ENCODE data around the gene A4GNT.
"Not testable (repeated sequence)": the region's sequence is repeated elsewhere in the genome, so short reads cannot be mapped to it uniquely, and the experiment has no call there.

A4GNT gene

GRCh38 chr3:138112362-138112761, 19.8 kb downstream of the A4GNT start:
- Histone ChIP-seq H3K4me1 (ENCODE audit: control extremely low read depth in 1 of 4, control insufficient read depth in 4 of 4, insufficient read depth in 4 of 4, low read length in 3 of 4) (peaks cover 0 to 15% (median 4%) of the 10 kb centered on the region in 4 experiments), H3K36me3 (ENCODE audit: control insufficient read depth in 4 of 4, insufficient read depth in 4 of 4, low read length in 3 of 4) (no peaks in the 10 kb centered on the region), H3K27me3 (replicated peaks in 2 of 5; ENCODE audit: control insufficient read depth in 4 of 5, insufficient read depth in 5 of 5, low read length in 4 of 5) (peaks cover 0 to 2% (median 0%) of the 10 kb centered on the region in 5 experiments), H3K27ac (ENCODE audit: insufficient read depth in 1 of 2, low read depth in 1 of 2, low read length in 2 of 2, poor library complexity in 1 of 2, severe bottlenecking in 2 of 2) (no peak overlapping the region), H3K4me3 (ENCODE audit: control insufficient read depth in 1 of 7, extremely low read depth in 1 of 7, insufficient read depth in 4 of 7, low read depth in 2 of 7, low read length in 6 of 7) (no peak overlapping the region), H3K9me3 (ENCODE audit: control extremely low read depth in 1 of 5, control insufficient read depth in 4 of 5, insufficient read depth in 2 of 5, low read depth in 1 of 5, low read length in 4 of 5) (no peaks in the 10 kb centered on the region)
- DNase-seq = no peak
- 100% methylated on average over 8 of the region's 8 CpGs for WGBS (ENCODE audit: insufficient coverage)
- CTCF ChIA-PET = interaction anchor here (1.6 kb wide), 1 partner anchor 11 kb away, joined by 4 read pairs; no protein-coding TSS in a partner anchor
- POLR2A ChIA-PET = no interaction called here

- Histone ChIP-seq H3K9me3 (ENCODE audit: control extremely low read depth in 1 of 5, control insufficient read depth in 4 of 5, insufficient read depth in 2 of 5, low read depth in 1 of 5, low read length in 4 of 5) (no peaks in the 10 kb centered on the region), H3K36me3 (ENCODE audit: control insufficient read depth in 4 of 4, insufficient read depth in 4 of 4, low read length in 3 of 4) (peaks cover 0 to 5% (median 2%) of the 10 kb centered on the region in 4 experiments), H3K4me1 (ENCODE audit: control extremely low read depth in 1 of 4, control insufficient read depth in 4 of 4, insufficient read depth in 4 of 4, low read length in 3 of 4) (no peaks in the 10 kb centered on the region), H3K27me3 (replicated peaks in 2 of 5; ENCODE audit: control insufficient read depth in 4 of 5, insufficient read depth in 5 of 5, low read length in 4 of 5) (no peaks in the 10 kb centered on the region), H3K4me3 (ENCODE audit: control insufficient read depth in 1 of 7, extremely low read depth in 1 of 7, insufficient read depth in 4 of 7, low read depth in 2 of 7, low read length in 6 of 7) (no peak overlapping the region), H3K27ac (ENCODE audit: insufficient read depth in 1 of 2, low read depth in 1 of 2, low read length in 2 of 2, poor library complexity in 1 of 2, severe bottlenecking in 2 of 2) (no peak overlapping the region)
- DNase-seq = no peak
- POLR2A ChIA-PET = no interaction called here
- CTCF ChIA-PET = interaction anchor here (1.6 kb wide), 1 partner anchor 10 kb away, joined by 4 read pairs; the partner anchor contains the start of gene DZIP1L
- WGBS (ENCODE audit: insufficient coverage) = no CpG with 5 or more reads among the region's 1 CpG
Observed at GRCh38 chr3:138105598-138105997, 26.6 kb downstream of the A4GNT start.

GRCh38 chr3:138103466-138103865, 28.7 kb downstream of the A4GNT start:
- Histone ChIP-seq H3K9me3 (ENCODE audit: control extremely low read depth in 1 of 5, control insufficient read depth in 4 of 5, insufficient read depth in 2 of 5, low read depth in 1 of 5, low read length in 4 of 5) (no peaks in the 10 kb centered on the region), H3K27me3 (replicated peaks in 2 of 5; ENCODE audit: control insufficient read depth in 4 of 5, insufficient read depth in 5 of 5, low read length in 4 of 5) (no peaks in the 10 kb centered on the region), H3K4me3 (ENCODE audit: control insufficient read depth in 1 of 7, extremely low read depth in 1 of 7, insufficient read depth in 4 of 7, low read depth in 2 of 7, low read length in 6 of 7) (no peak overlapping the region), H3K4me1 (ENCODE audit: control extremely low read depth in 1 of 4, control insufficient read depth in 4 of 4, insufficient read depth in 4 of 4, low read length in 3 of 4) (no peaks in the 10 kb centered on the region), H3K27ac (ENCODE audit: insufficient read depth in 1 of 2, low read depth in 1 of 2, low read length in 2 of 2, poor library complexity in 1 of 2, severe bottlenecking in 2 of 2) (no peak overlapping the region), H3K36me3 (ENCODE audit: control insufficient read depth in 4 of 4, insufficient read depth in 4 of 4, low read length in 3 of 4) (peaks cover 0 to 7% (median 3%) of the 10 kb centered on the region in 4 experiments)
- WGBS (ENCODE audit: insufficient coverage) = 99% methylated on average over 19 of the region's 19 CpGs
- POLR2A ChIA-PET = no interaction called here
- DNase-seq = no peak
- CTCF ChIA-PET = interaction anchor here (2.0 kb wide), 1 partner anchor 10 kb away, joined by 7 read pairs; no protein-coding TSS in a partner anchor

GRCh38 chr3:138101351-138101940, 30.7 kb downstream of the A4GNT start:
- H3K4me3 ChIP-seq (ENCODE audit: control insufficient read depth in 1 of 7, extremely low read depth in 1 of 7, insufficient read depth in 4 of 7, low read depth in 2 of 7, low read length in 6 of 7); H3K9me3 ChIP-seq (ENCODE audit: control extremely low read depth in 1 of 5, control insufficient read depth in 4 of 5, insufficient read depth in 2 of 5, low read depth in 1 of 5, low read length in 4 of 5); DNase-seq; POLR2A ChIA-PET; H3K36me3 ChIP-seq (ENCODE audit: control insufficient read depth in 4 of 4, insufficient read depth in 4 of 4, low read length in 3 of 4); H3K4me1 ChIP-seq (ENCODE audit: control extremely low read depth in 1 of 4, control insufficient read depth in 4 of 4, insufficient read depth in 4 of 4, low read length in 3 of 4); H3K27me3 ChIP-seq (replicated peaks in 2 of 5; ENCODE audit: control insufficient read depth in 4 of 5, insufficient read depth in 5 of 5, low read length in 4 of 5); H3K27ac ChIP-seq (ENCODE audit: insufficient read depth in 1 of 2, low read depth in 1 of 2, low read length in 2 of 2, poor library complexity in 1 of 2, severe bottlenecking in 2 of 2): not testable (repeated sequence)
- WGBS (ENCODE audit: insufficient coverage) = 95% methylated on average over 20 of the region's 22 CpGs
- CTCF ChIA-PET = interaction anchor here (0.8 to 1.7 kb wide), 10 partner anchors 10 to 66 kb away, joined by 3 to 7 read pairs (median 4); partner anchors contain the start of gene DZIP1L

- no peaks in the 10 kb centered on the region for H3K9me3 ChIP-seq (ENCODE audit: control extremely low read depth in 1 of 5, control insufficient read depth in 4 of 5, insufficient read depth in 2 of 5, low read depth in 1 of 5, low read length in 4 of 5)
- H3K4me1 ChIP-seq (ENCODE audit: control extremely low read depth in 1 of 4, control insufficient read depth in 4 of 4, insufficient read depth in 4 of 4, low read length in 3 of 4) = no peaks in the 10 kb centered on the region
- H3K36me3 ChIP-seq (ENCODE audit: control insufficient read depth in 4 of 4, insufficient read depth in 4 of 4, low read length in 3 of 4) = peaks cover 0 to 12% (median 6%) of the 10 kb centered on the region in 4 experiments
- H3K27ac ChIP-seq (ENCODE audit: insufficient read depth in 1 of 2, low read depth in 1 of 2, low read length in 2 of 2, poor library complexity in 1 of 2, severe bottlenecking in 2 of 2) = no peak overlapping the region
- POLR2A ChIA-PET = no interaction called here
- no peak overlapping the region for H3K4me3 ChIP-seq (ENCODE audit: control insufficient read depth in 1 of 7, extremely low read depth in 1 of 7, insufficient read depth in 4 of 7, low read depth in 2 of 7, low read length in 6 of 7)
- no peak for DNase-seq
- CTCF ChIA-PET = interaction anchor here (1.0 to 1.4 kb wide), 3 partner anchors 9 to 29 kb away, joined by 3 to 7 read pairs (median 5); no protein-coding TSS in a partner anchor
- no peaks in the 10 kb centered on the region for H3K27me3 ChIP-seq (replicated peaks in 2 of 5; ENCODE audit: control insufficient read depth in 4 of 5, insufficient read depth in 5 of 5, low read length in 4 of 5)
Observed at GRCh38 chr3:138099417-138099816, 32.8 kb downstream of the A4GNT start.

- WGBS (ENCODE audit: insufficient coverage) = 95% methylated on average over 11 of the region's 12 CpGs
- Histone ChIP-seq H3K27ac (ENCODE audit: insufficient read depth in 1 of 2, low read depth in 1 of 2, low read length in 2 of 2, poor library complexity in 1 of 2, severe bottlenecking in 2 of 2) (no peak overlapping the region), H3K4me1 (ENCODE audit: control extremely low read depth in 1 of 4, control insufficient read depth in 4 of 4, insufficient read depth in 4 of 4, low read length in 3 of 4) (no peaks in the 10 kb centered on the region), H3K4me3 (ENCODE audit: control insufficient read depth in 1 of 7, extremely low read depth in 1 of 7, insufficient read depth in 4 of 7, low read depth in 2 of 7, low read length in 6 of 7) (no peak overlapping the region), H3K36me3 (ENCODE audit: control insufficient read depth in 4 of 4, insufficient read depth in 4 of 4, low read length in 3 of 4) (peaks cover 0 to 23% (median 5%) of the 10 kb centered on the region in 4 experiments), H3K27me3 (replicated peaks in 2 of 5; ENCODE audit: control insufficient read depth in 4 of 5, insufficient read depth in 5 of 5, low read length in 4 of 5) (no peaks in the 10 kb centered on the region), H3K9me3 (ENCODE audit: control extremely low read depth in 1 of 5, control insufficient read depth in 4 of 5, insufficient read depth in 2 of 5, low read depth in 1 of 5, low read length in 4 of 5) (peaks cover 0 to 13% (median 0%) of the 10 kb centered on the region in 5 experiments)
- ChIA-PET CTCF (no interaction called here), POLR2A (no interaction called here)
- peak in 1 of 3 donors; percentile 3 for DNase-seq
Observed at GRCh38 chr3:138097192-138098172, 34.7 kb downstream of the A4GNT start.

GRCh38 chr3:138093721-138094120, 38.5 kb downstream of the A4GNT start:
- ChIA-PET POLR2A (no interaction called here), CTCF (interaction anchor here (2.1 kb wide), 1 partner anchor 9 kb away, joined by 7 read pairs; no protein-coding TSS in a partner anchor)
- Histone ChIP-seq H3K27ac (ENCODE audit: insufficient read depth in 1 of 2, low read depth in 1 of 2, low read length in 2 of 2, poor library complexity in 1 of 2, severe bottlenecking in 2 of 2) (no peak overlapping the region), H3K4me1 (ENCODE audit: control extremely low read depth in 1 of 4, control insufficient read depth in 4 of 4, insufficient read depth in 4 of 4, low read length in 3 of 4) (no peaks in the 10 kb centered on the region), H3K9me3 (ENCODE audit: control extremely low read depth in 1 of 5, control insufficient read depth in 4 of 5, insufficient read depth in 2 of 5, low read depth in 1 of 5, low read length in 4 of 5) (peaks cover 0 to 14% (median 0%) of the 10 kb centered on the region in 5 experiments), H3K27me3 (replicated peaks in 2 of 5; ENCODE audit: control insufficient read depth in 4 of 5, insufficient read depth in 5 of 5, low read length in 4 of 5) (no peaks in the 10 kb centered on the region), H3K4me3 (ENCODE audit: control insufficient read depth in 1 of 7, extremely low read depth in 1 of 7, insufficient read depth in 4 of 7, low read depth in 2 of 7, low read length in 6 of 7) (no peak overlapping the region), H3K36me3 (ENCODE audit: control insufficient read depth in 4 of 4, insufficient read depth in 4 of 4, low read length in 3 of 4) (peaks cover 0 to 20% (median 4%) of the 10 kb centered on the region in 4 experiments)
- no CpG with 5 or more reads among the region's 2 CpGs for WGBS (ENCODE audit: insufficient coverage)
- DNase-seq = no peak
